ENCODE measurements around the gene GOLT1A.

- TF ChIP-seq, protein P1, sequence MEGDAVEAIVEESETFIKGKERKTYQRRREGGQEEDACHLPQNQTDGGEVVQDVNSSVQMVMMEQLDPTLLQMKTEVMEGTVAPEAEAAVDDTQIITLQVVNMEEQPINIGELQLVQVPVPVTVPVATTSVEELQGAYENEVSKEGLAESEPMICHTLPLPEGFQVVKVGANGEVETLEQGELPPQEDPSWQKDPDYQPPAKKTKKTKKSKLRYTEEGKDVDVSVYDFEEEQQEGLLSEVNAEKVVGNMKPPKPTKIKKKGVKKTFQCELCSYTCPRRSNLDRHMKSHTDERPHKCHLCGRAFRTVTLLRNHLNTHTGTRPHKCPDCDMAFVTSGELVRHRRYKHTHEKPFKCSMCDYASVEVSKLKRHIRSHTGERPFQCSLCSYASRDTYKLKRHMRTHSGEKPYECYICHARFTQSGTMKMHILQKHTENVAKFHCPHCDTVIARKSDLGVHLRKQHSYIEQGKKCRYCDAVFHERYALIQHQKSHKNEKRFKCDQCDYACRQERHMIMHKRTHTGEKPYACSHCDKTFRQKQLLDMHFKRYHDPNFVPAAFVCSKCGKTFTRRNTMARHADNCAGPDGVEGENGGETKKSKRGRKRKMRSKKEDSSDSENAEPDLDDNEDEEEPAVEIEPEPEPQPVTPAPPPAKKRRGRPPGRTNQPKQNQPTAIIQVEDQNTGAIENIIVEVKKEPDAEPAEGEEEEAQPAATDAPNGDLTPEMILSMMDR (IDR thresholded peaks at IDR 0.05; ENCODE audit: low read depth, low read length, missing input control), result no peak
- no peak for TF ChIP-seq ATF3 (IDR thresholded peaks at IDR 0.05)
- no peak for TF ChIP-seq TAF1 (conservative IDR thresholded peaks at IDR 0.05)
- TF ChIP-seq, protein P2, sequence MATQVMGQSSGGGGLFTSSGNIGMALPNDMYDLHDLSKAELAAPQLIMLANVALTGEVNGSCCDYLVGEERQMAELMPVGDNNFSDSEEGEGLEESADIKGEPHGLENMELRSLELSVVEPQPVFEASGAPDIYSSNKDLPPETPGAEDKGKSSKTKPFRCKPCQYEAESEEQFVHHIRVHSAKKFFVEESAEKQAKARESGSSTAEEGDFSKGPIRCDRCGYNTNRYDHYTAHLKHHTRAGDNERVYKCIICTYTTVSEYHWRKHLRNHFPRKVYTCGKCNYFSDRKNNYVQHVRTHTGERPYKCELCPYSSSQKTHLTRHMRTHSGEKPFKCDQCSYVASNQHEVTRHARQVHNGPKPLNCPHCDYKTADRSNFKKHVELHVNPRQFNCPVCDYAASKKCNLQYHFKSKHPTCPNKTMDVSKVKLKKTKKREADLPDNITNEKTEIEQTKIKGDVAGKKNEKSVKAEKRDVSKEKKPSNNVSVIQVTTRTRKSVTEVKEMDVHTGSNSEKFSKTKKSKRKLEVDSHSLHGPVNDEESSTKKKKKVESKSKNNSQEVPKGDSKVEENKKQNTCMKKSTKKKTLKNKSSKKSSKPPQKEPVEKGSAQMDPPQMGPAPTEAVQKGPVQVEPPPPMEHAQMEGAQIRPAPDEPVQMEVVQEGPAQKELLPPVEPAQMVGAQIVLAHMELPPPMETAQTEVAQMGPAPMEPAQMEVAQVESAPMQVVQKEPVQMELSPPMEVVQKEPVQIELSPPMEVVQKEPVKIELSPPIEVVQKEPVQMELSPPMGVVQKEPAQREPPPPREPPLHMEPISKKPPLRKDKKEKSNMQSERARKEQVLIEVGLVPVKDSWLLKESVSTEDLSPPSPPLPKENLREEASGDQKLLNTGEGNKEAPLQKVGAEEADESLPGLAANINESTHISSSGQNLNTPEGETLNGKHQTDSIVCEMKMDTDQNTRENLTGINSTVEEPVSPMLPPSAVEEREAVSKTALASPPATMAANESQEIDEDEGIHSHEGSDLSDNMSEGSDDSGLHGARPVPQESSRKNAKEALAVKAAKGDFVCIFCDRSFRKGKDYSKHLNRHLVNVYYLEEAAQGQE (IDR thresholded peaks at IDR 0.05), result no peak
- TF ChIP-seq, protein P3, sequence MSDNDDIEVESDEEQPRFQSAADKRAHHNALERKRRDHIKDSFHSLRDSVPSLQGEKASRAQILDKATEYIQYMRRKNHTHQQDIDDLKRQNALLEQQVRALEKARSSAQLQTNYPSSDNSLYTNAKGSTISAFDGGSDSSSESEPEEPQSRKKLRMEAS (IDR thresholded peaks at IDR 0.05), result no peak
- TF ChIP-seq ZBTB33 (IDR thresholded peaks at IDR 0.05), result no peak
- no peak for TF ChIP-seq RXRA (IDR thresholded peaks at IDR 0.05)
- no peak for TF ChIP-seq HNF4G (IDR thresholded peaks at IDR 0.05)
- no peak for TF ChIP-seq EGR1 (IDR thresholded peaks at IDR 0.05; ENCODE audit: low read depth in 2 of 2)
- TF ChIP-seq JUND (IDR thresholded peaks at IDR 0.05), result no peak
- no peak for TF ChIP-seq FOXA1 (IDR thresholded peaks at IDR 0.05)
- TF ChIP-seq RAD21 (IDR thresholded peaks at IDR 0.05), result no peak
- no peak for TF ChIP-seq SP1 (IDR thresholded peaks at IDR 0.05)
These were observed 62.1 kb downstream of the GOLT1A start, which contains the start of gene ETNK2 for GRCh38 chr1:204151552-204152309.
